ENCODE results near the gene CTIF.

Gene CTIF

DNA sequence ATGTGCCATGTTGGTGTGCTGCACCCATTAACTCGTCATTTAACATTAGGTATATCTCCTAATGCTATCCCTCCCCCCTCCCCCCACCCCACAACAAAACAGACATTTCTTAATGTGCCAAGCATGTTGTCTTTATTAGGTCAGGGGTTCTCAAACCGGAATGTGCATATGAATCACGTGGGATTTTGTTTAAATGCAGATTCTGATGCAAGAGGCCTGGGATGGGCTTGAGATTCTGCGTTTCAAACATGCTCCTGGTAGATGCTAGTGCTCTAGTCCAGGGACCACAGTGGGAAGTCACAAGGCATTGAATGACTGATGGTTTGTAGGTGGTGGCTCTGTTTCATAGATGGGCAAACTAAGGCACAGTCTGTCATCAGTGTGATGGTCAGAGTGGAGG is 227.2 kb downstream of the CTIF start:
- FAIRE-seq, result no peak
- TF ChIP-seq, protein P1, sequence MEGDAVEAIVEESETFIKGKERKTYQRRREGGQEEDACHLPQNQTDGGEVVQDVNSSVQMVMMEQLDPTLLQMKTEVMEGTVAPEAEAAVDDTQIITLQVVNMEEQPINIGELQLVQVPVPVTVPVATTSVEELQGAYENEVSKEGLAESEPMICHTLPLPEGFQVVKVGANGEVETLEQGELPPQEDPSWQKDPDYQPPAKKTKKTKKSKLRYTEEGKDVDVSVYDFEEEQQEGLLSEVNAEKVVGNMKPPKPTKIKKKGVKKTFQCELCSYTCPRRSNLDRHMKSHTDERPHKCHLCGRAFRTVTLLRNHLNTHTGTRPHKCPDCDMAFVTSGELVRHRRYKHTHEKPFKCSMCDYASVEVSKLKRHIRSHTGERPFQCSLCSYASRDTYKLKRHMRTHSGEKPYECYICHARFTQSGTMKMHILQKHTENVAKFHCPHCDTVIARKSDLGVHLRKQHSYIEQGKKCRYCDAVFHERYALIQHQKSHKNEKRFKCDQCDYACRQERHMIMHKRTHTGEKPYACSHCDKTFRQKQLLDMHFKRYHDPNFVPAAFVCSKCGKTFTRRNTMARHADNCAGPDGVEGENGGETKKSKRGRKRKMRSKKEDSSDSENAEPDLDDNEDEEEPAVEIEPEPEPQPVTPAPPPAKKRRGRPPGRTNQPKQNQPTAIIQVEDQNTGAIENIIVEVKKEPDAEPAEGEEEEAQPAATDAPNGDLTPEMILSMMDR (IDR thresholded peaks at IDR 0.05; ENCODE audit: insufficient read depth, missing control alignments), result no peak
- DNase-seq (ENCODE audit: insufficient read length, low spot score), result no peak

DNA sequence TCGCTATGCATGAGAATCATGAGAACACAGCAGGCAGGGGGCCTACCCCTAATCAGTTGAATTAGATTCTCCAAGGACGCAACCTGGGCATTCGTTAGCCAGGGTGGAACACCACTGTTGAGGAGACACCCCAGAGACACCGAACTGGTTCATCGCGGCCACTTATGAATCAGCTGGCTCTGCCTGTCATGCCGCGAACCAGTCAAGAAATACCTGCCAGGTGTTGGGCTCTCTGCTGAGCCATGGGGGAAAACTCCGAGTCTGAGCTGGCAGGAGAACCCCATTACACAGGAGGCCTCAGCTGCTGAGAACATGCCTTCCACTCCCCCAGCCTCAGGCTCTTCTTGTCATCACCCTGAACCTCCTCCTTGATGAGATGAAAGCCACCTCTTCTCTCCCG is 227.7 kb downstream of the CTIF start:
- no peak for DNase-seq (ENCODE audit: insufficient read length, low spot score)
- no peak for FAIRE-seq
- TF ChIP-seq, protein P1 (IDR thresholded peaks at IDR 0.05; ENCODE audit: insufficient read depth, missing control alignments), result no peak

DNA sequence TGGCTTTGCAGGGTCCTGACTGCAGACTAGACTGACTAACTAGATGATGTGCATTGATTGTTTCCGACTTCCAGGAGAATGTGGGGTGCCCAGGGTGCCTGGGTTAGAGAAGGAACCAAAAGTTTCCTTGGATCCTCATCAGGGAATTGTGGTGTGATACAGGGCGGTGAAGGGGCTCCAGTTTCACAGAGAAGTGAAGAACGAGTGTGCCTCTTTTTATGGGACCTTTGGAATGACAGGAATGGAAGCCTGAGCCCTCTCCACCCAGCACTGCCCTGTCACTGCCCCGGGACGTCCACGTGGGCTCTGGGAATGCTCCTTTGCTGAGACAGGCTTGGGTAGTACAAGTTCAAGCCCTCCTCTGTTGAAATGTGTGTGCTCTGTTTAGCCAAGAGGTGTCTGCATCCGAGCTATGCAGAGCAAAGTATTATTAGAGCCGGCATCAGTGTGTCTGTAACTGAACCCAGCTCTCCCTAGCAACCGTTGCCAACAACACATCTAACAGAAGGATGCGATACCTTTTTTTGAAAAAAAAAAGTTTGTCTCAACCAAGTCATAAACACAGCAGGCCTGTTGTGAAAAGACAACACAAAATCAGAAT is 228.4 kb downstream of the CTIF start:
- DNase-seq (ENCODE audit: insufficient read length, low spot score), result no peak
- no peak for FAIRE-seq
- TF ChIP-seq, protein P1 (IDR thresholded peaks at IDR 0.05; ENCODE audit: insufficient read depth, missing control alignments), result no peak

DNA sequence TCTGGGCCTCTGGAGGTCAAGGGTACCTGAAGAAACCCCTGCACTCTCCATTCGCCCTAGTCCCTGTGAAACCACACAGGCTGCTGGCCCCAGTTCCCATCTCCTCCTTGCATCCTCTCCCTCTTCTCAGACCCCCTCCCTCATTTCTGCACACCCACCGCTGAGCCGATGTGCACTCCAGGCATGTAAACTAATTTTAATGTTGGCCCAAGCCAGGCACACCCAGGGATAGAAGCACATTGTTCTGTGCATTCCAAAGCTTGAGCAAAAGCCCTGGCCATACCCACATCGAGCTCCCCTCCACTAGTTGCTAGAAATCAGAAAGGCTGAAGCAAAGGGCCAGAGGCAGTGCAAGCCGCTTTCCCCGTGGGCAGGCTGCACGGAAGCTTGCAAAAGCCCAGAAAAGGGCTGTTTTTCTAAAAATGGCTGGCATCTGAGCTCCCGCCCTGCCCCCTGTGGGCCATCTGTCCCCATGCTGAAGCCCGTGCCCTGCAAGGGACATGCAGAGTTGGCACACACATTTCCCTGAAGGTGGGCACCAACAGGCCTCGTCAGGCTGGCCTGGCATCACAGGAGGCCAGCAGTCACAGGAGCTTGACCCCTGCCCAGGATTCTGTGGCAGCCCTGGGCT is 230.3 kb downstream of the CTIF start:
- TF ChIP-seq, protein P1 (IDR thresholded peaks at IDR 0.05; ENCODE audit: insufficient read depth, missing control alignments), result no peak
- FAIRE-seq, result no peak

DNA sequence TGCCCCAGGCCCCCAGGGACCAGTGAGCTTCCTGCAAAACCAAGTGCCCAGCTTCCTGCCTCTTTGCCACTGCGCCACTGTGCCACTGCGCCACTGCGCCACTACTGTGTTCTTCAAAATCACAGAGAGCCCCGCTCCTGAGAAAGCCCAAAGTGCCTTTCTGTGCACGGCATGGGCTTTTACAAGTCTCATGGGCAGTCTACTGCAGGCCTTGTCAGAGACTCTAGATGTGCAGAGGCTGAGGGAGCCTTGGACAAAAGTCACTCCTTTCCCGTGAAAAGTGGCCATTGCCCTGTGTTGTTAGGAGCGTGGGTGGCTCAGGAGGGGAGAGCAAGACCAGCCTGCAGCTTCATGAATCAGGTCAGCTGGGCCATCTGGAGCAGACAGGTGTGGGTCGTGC is 231.4 kb downstream of the CTIF start:
- FAIRE-seq, result no peak
- no peak for DNase-seq (ENCODE audit: insufficient read length, low spot score)
- TF ChIP-seq, protein P1 (IDR thresholded peaks at IDR 0.05; ENCODE audit: insufficient read depth, missing control alignments), result no peak

More for the DNA sequence above, 230.3 kb downstream of the CTIF start:
- no peak for DNase-seq (ENCODE audit: insufficient read length, low spot score)

DNA sequence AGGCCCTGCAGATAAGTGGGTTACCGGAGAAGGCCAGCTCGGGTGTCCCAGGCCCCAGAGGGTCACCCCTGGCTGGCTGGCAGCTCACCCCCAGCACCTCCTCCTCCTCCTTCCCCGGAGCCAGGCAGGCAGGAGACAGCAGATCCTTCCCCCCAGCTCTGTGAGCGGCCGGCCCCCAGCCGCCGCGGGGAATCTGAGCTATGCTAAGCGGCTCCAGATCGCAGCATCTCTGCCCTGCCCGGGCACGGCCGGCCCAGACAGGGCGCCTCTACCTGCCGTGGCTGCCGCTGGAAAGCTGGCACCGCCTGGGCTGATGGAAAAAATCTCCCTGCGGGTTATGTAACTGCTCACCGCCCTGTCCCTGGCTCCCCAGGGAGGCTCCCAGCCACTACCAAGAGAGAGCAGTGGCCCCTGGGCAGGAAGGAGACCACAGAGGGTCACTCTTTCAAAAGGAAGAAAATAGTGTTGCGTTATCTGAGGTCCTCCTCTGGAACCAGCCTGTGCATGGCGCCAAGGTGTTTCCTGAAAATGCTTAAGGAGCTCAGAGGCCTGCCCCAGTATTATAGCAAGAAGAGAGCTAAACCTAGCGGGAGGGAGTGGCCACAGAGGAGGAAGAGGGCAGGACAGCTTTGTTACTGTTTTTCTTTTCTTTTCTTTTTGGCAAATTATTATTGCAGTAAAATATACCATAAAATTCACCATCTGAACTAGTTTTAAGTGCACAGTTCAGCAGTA is 233.0 kb downstream of the CTIF start:
- TF ChIP-seq, protein P1 (IDR thresholded peaks at IDR 0.05; ENCODE audit: insufficient read depth, missing control alignments), result no peak
- DNase-seq (ENCODE audit: insufficient read length, low spot score) (no peak), FAIRE-seq (no peak)

DNA sequence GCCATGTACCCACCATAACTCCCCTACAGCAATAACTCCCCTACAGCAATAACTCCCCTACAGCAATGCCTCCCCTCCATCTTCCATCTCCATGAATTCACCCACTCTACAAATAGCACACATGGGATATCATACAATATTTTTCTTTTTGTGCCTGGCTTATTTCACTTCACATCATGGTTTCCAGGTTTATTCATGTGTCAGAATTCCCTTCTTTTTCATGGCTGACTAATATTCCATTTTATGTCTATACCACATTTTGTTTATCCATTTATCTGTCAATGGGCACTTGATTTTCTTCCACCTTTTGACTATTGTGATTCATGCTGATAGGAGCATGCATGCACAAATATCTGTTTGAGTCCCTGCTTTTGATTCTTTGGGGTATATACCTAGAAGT is 233.6 kb downstream of the CTIF start:
- DNase-seq (ENCODE audit: insufficient read length, low spot score), result no peak
- FAIRE-seq, result no peak
- TF ChIP-seq, protein P1 (IDR thresholded peaks at IDR 0.05; ENCODE audit: insufficient read depth, missing control alignments), result no peak
